ENCODE measurements around the gene H19. TPM values are rescaled to one million over a fixed set of nuclear protein-coding genes. Genes with fewer than 3 reads are reported as not detected.

Gene H19
- 5.2 and 5.6 TPM in 2 replicates for total RNA-seq (2021; fragmentation: NEBNext Ultra II Directional; extraction: Animal tissue kit (Norgen Biotek cat#: 25700))
- polyA plus RNA-seq (2011; rRNA removed), result 10.0 and 16.2 TPM in 2 replicates
- polyA plus RNA-seq (2011; cell fraction: cytosol; rRNA removed), result 9.5 TPM
- polyA plus RNA-seq (2011; cell fraction: nucleus; rRNA removed), result 15.0 TPM
- polyA plus RNA-seq (2012, experiment 1 of 2), result 6.7 to 16.0 TPM (median 10.2 TPM) in 4 replicates
- 15.9 TPM for polyA plus RNA-seq (2012, experiment 2 of 2)
- 6.3 TPM for polyA plus RNA-seq (2013, experiment 1 of 2)
- polyA plus RNA-seq (2013, experiment 2 of 2), result 6.8 TPM
- 1.9 and 2.5 TPM in 2 replicates for polyA minus RNA-seq (2011; rRNA and poly(A)+ RNA removed)
- polyA minus RNA-seq (2011; cell fraction: cytosol; rRNA and poly(A)+ RNA removed), result 5.4 TPM
- 2.9 TPM for polyA minus RNA-seq (2011; cell fraction: nucleus; rRNA and poly(A)+ RNA removed)
- long read RNA-seq, experiment 1, partial matches to known transcripts, result 1 of 3 reads
- long read RNA-seq, experiment 1, other reads (novel, unspliced or antisense), result 0 of 3 reads
- long read RNA-seq, experiment 2, partial matches to known transcripts, result 0 of 1 reads
- long read RNA-seq, experiment 2, other reads (novel, unspliced or antisense), result 1 of 1 reads

DNA sequence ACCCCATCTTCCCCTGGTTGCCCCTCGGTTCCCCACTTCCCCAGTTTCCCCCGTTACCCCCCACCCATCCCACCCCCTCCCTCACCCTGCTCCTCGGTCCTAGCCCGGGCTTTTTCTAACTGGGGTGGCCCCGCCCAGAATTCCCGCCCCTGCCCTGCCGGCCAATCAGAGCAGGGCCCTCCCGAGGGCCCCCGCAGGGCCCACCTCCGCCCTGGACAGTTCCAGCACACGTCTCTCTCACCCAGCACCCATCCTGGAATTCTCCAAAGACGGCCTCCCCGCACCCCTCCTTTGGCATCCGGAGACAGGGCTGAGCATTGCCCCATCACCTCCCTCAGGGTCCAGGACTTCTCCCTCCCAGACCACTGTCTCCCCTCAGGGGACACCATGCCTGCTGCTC, at the start of gene H19:
Gene H19, minus strand, starts transcription at position 88 of the 400 bp plus-strand sequence.
- TF ChIP-seq, protein P1, sequence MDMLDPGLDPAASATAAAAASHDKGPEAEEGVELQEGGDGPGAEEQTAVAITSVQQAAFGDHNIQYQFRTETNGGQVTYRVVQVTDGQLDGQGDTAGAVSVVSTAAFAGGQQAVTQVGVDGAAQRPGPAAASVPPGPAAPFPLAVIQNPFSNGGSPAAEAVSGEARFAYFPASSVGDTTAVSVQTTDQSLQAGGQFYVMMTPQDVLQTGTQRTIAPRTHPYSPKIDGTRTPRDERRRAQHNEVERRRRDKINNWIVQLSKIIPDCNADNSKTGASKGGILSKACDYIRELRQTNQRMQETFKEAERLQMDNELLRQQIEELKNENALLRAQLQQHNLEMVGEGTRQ (IDR thresholded peaks at IDR 0.05; ENCODE audit: low read length), result no peak
- TF ChIP-seq YY1 (IDR thresholded peaks at IDR 0.05; ENCODE audit: low read depth, low read length), result no peak
- no peak for TF ChIP-seq POU5F1 (IDR thresholded peaks at IDR 0.05; ENCODE audit: low read depth, low read length)
- no peak for TF ChIP-seq CEBPB (IDR thresholded peaks at IDR 0.05; ENCODE audit: low read depth, low read length)
- no peak for TF ChIP-seq RAD21 (IDR thresholded peaks at IDR 0.05 in 1 of 2, conservative IDR thresholded peaks at IDR 0.05 in 1 of 2; ENCODE audit: low read depth in 2 of 2, low read length in 2 of 2)
- TF ChIP-seq POLR2A (IDR thresholded peaks at IDR 0.05; ENCODE audit: control extremely low read depth in 1 of 2, low read depth in 2 of 2, low read length in 2 of 2), result no peak
- TF ChIP-seq BRCA1 (IDR thresholded peaks at IDR 0.05; ENCODE audit: low read depth, low read length), result no peak
- TF ChIP-seq SRF (IDR thresholded peaks at IDR 0.05; ENCODE audit: low read depth, low read length), result no peak
- no peak for TF ChIP-seq TBP (IDR thresholded peaks at IDR 0.05; ENCODE audit: low read depth, low read length)
- H3K4me1 ChIP-seq (replicated peaks in 1 of 4; ENCODE audit: control insufficient read depth in 3 of 4, insufficient read depth in 4 of 4, low read length in 3 of 4), result no peaks in the 10 kb centered on the region
- no peak within 1 kb of the TSS for H2BK120ac ChIP-seq (replicated peaks; ENCODE audit: low read depth, low read length)
- H3K18ac ChIP-seq (ENCODE audit: extremely low read depth, low read length), result no peak within 1 kb of the TSS
- H2AK5ac ChIP-seq (ENCODE audit: low read depth, low read length), result no peak within 1 kb of the TSS
- no peak within 1 kb of the TSS for H4K91ac ChIP-seq (replicated peaks; ENCODE audit: insufficient read length, low read length)
- H3K79me1 ChIP-seq (ENCODE audit: low read depth, low read length), result no peaks in the 10 kb centered on the region
- H3K14ac ChIP-seq (ENCODE audit: insufficient read length), result no peak within 1 kb of the TSS
- H3K36me3 ChIP-seq (ENCODE audit: control insufficient read depth in 2 of 4, insufficient read depth in 4 of 4, low read length in 3 of 4), result no peaks in the 10 kb centered on the region
- H3K23ac ChIP-seq (ENCODE audit: insufficient read length), result no peak within 1 kb of the TSS
- no peak within 1 kb of the TSS for H3K4ac ChIP-seq (replicated peaks; ENCODE audit: insufficient read length, low read depth, low read length)
- H3K27ac ChIP-seq (ENCODE audit: low read depth, low read length), result no peak within 1 kb of the TSS
- H4K5ac ChIP-seq (ENCODE audit: insufficient read length, low read depth, low read length), result no peak within 1 kb of the TSS
- no peaks in the 10 kb centered on the region for H3K27me3 ChIP-seq (replicated peaks in 1 of 4; ENCODE audit: control insufficient read depth in 3 of 4, extremely low read depth in 1 of 4, insufficient read depth in 3 of 4, low read length in 3 of 4)
- H4K8ac ChIP-seq (ENCODE audit: extremely low read depth, insufficient read depth, low read length), result no peak within 1 kb of the TSS
- no peak within 1 kb of the TSS for H3K9ac ChIP-seq (replicated peaks in 1 of 4; ENCODE audit: extremely low read depth in 1 of 4, low read depth in 3 of 4, low read length in 3 of 4)
- H2BK15ac ChIP-seq (ENCODE audit: low read length), result no peak within 1 kb of the TSS
- H3K4me2 ChIP-seq (ENCODE audit: insufficient read depth in 1 of 2, low read depth in 2 of 2, low read length in 2 of 2), result no peak within 1 kb of the TSS
- H2BK5ac ChIP-seq (ENCODE audit: low read depth, low read length), result no peak within 1 kb of the TSS
- no CpG with 5 or more reads among the region's 14 CpGs for WGBS, 2 experiments (ENCODE audit: extremely low coverage in 1 of 2, insufficient coverage in 1 of 2, insufficient read length in 1 of 2, insufficient replicate concordance in 2 of 2, low coverage in 1 of 2, low lambda C conversion rate in 2 of 2, missing lambda C conversion rate in 1 of 2)
- H2BK12ac ChIP-seq (ENCODE audit: low read depth, low read length), result no peak within 1 kb of the TSS
- ChIA-PET POLR2A (ENCODE audit: partially characterized antibody) (no interaction called here), CTCF (ENCODE audit: partially characterized antibody) (interaction anchor here (0.8 to 3.8 kb wide), 7 partner anchors 28 to 164 kb away, joined by 3 to 23 read pairs (median 3); no protein-coding TSS in a partner anchor)
- DNase-seq (ENCODE audit: low read depth in 1 of 2, low spot score in 2 of 2) (no peak), FAIRE-seq (no peak)
- H2BK20ac ChIP-seq (ENCODE audit: low read length), result no peak within 1 kb of the TSS
- H3K9me3 ChIP-seq (ENCODE audit: insufficient read depth in 2 of 2, low read depth in 1 of 2, low read length in 1 of 2), result no peaks in the 10 kb centered on the region
- H4K20me1 ChIP-seq (replicated peaks in 1 of 2; ENCODE audit: control insufficient read depth in 1 of 2, insufficient read depth in 2 of 2, low read length in 2 of 2), result no peaks in the 10 kb centered on the region
- no peak within 1 kb of the TSS for H3K56ac ChIP-seq (replicated peaks; ENCODE audit: insufficient read length, low read depth, low read length)
- no peak within 1 kb of the TSS for H2AFZ ChIP-seq (ENCODE audit: low read length)
- H3K23me2 ChIP-seq (ENCODE audit: low read depth, low read length), result no peaks in the 10 kb centered on the region
- no peaks in the 10 kb centered on the region for H3K79me2 ChIP-seq (ENCODE audit: control insufficient read depth in 1 of 2, insufficient read depth in 2 of 2, low read length in 2 of 2)
- no peak within 1 kb of the TSS for H3K4me3 ChIP-seq (ENCODE audit: extremely low read depth in 1 of 4, insufficient read depth in 2 of 4, low read depth in 3 of 4, low read length in 4 of 4)
